H9 (cell line): ENCODE results near the gene TEX2. TPM values are rescaled to one million over a fixed set of nuclear protein-coding genes. Genes with fewer than 3 reads are reported as not detected.

Experiments
- DNase-seq: peaks from one replicate; pipeline ENCODE4 v3.0.0-alpha.2; 2017
- H2AFZ ChIP-seq: one replicate; pipeline ENCODE4 v1.6.1; 2013; ENCODE audit warnings: mild to moderate bottlenecking, low read length, control low read depth, moderate library complexity
- H2AK5ac ChIP-seq: 2 replicates; pipeline ENCODE4 v1.6.1; 2013; ENCODE audit warnings: low read length, control low read depth, mixed read lengths; ENCODE audit not compliant: insufficient read length
- H2BK120ac ChIP-seq: one replicate; pipeline ENCODE4 v1.6.1; 2013; ENCODE audit warnings: low read depth, mild to moderate bottlenecking, low read length, control low read depth, inconsistent platforms; ENCODE audit not compliant: poor library complexity, severe bottlenecking
- H2BK12ac ChIP-seq: 2 replicates; pipeline ENCODE4 v1.6.1; 2013; ENCODE audit warnings: low read length, control low read depth, mixed read lengths, low read depth; ENCODE audit not compliant: insufficient read length
- H2BK15ac ChIP-seq: 2 replicates; pipeline ENCODE4 v1.6.1; 2013; ENCODE audit warnings: low read depth, low read length, control low read depth
- H2BK20ac ChIP-seq: one replicate; pipeline ENCODE4 v1.6.1; 2013; ENCODE audit warnings: low read depth, mild to moderate bottlenecking, low read length, control low read depth, inconsistent platforms; ENCODE audit not compliant: poor library complexity, severe bottlenecking
- H2BK5ac ChIP-seq: 2 replicates; pipeline ENCODE4 v1.6.1; 2013; ENCODE audit warnings: low read length, control low read depth, mixed read lengths; ENCODE audit not compliant: insufficient read length
- H3K14ac ChIP-seq: 2 replicates; pipeline ENCODE4 v1.6.1; 2013; ENCODE audit warnings: low read length, control low read depth; ENCODE audit not compliant: insufficient read depth
- H3K18ac ChIP-seq: 2 replicates; pipeline ENCODE4 v1.6.1; 2013; ENCODE audit warnings: low read depth, mild to moderate bottlenecking, mixed read lengths, low read length, control low read depth; ENCODE audit not compliant: insufficient read length
- H3K23ac ChIP-seq: 2 replicates; pipeline ENCODE4 v1.6.1; 2013; ENCODE audit warnings: low read length, control low read depth, mixed read lengths, low read depth; ENCODE audit not compliant: insufficient read length
- H3K23me2 ChIP-seq: 2 replicates; pipeline ENCODE4 v1.6.1; 2013; ENCODE audit warnings: low read depth, mild to moderate bottlenecking, mixed read lengths, low read length, control low read depth; ENCODE audit not compliant: insufficient read length, poor library complexity, severe bottlenecking
- H3K27ac ChIP-seq: 2 replicates; pipeline ENCODE4 v1.5.1; 2013; ENCODE audit warnings: low read length, control low read depth, mixed read lengths, low read depth; ENCODE audit not compliant: insufficient read length
- H3K27me3 ChIP-seq: 2 replicates; pipeline ENCODE4 v1.6.1; 2013; ENCODE audit warnings: low read length, control low read depth, inconsistent platforms; ENCODE audit not compliant: insufficient read depth
- H3K4ac ChIP-seq: 2 replicates; pipeline ENCODE4 v1.6.1; 2013; ENCODE audit warnings: low read depth, mild to moderate bottlenecking, control low read depth, inconsistent platforms, low read length, moderate library complexity
- H3K4me1 ChIP-seq: 2 replicates; pipeline ENCODE4 v1.6.1; 2013; ENCODE audit warnings: low read length, control low read depth, inconsistent platforms; ENCODE audit not compliant: insufficient read depth
- H3K4me2 ChIP-seq: 2 replicates; pipeline ENCODE4 v1.6.1; 2013; ENCODE audit warnings: low read length, control low read depth, mixed read lengths; ENCODE audit not compliant: insufficient read length, insufficient read depth
- H3K56ac ChIP-seq: 2 replicates; pipeline ENCODE4 v1.6.1; 2013; ENCODE audit warnings: low read depth, mild to moderate bottlenecking, mixed read lengths, low read length, control low read depth; ENCODE audit not compliant: insufficient read length
- H3K79me1 ChIP-seq: 2 replicates; pipeline ENCODE4 v1.6.1; 2013; ENCODE audit warnings: low read depth, mild to moderate bottlenecking, moderate library complexity, low read length, control low read depth, inconsistent platforms; ENCODE audit not compliant: insufficient read depth, poor library complexity, severe bottlenecking
- H3K79me2 ChIP-seq: 2 replicates; pipeline ENCODE4 v1.6.1; 2013; ENCODE audit warnings: low read length, control low read depth, inconsistent platforms; ENCODE audit not compliant: insufficient read depth
- H3K9ac ChIP-seq: 2 replicates; pipeline ENCODE4 v1.6.1; 2013; ENCODE audit warnings: low read length, control low read depth, mixed read lengths; ENCODE audit not compliant: insufficient read length; ENCODE audit errors: extremely low read depth
- H3K9me3 ChIP-seq: one replicate; pipeline ENCODE4 v1.6.1; 2013; ENCODE audit warnings: low read depth, low read length, inconsistent platforms; ENCODE audit not compliant: control insufficient read depth
- H3T11ph ChIP-seq: one replicate; pipeline ENCODE4 v1.6.1; 2013; ENCODE audit warnings: mild to moderate bottlenecking, low read length, control low read depth, inconsistent platforms
- H4K20me1 ChIP-seq: one replicate; pipeline ENCODE4 v1.6.1; 2013; ENCODE audit not compliant: control insufficient read depth, insufficient read length, insufficient read depth
- H4K5ac ChIP-seq: 2 replicates; pipeline ENCODE4 v1.6.1; 2013; ENCODE audit warnings: low read depth, mild to moderate bottlenecking, mixed read lengths, low read length, control low read depth; ENCODE audit not compliant: insufficient read length
- H4K8ac ChIP-seq: replicated peaks from 2 replicates; pipeline ENCODE4 v1.6.1; 2013; ENCODE audit warnings: low read length, control low read depth, mixed read lengths, low read depth; ENCODE audit not compliant: insufficient read length
- H4K91ac ChIP-seq: 2 replicates; pipeline ENCODE4 v1.6.1; 2013; ENCODE audit warnings: low read depth, mild to moderate bottlenecking, moderate library complexity, mixed read lengths, low read length, control low read depth; ENCODE audit not compliant: insufficient read length
- H3K27ac Mint-ChIP-seq, 3 experiments: 2 replicates in 2 of 3; 3 replicates in 1 of 3; pipeline ENCODE4 v1.8.0; 2020 to 2021; ENCODE audit warnings: mixed read lengths in 3 of 3, mild to moderate bottlenecking in 1 of 3, moderate library complexity in 1 of 3
- H3K27me3 Mint-ChIP-seq: 2 replicates; pipeline ENCODE4 v1.8.0; 2021; ENCODE audit warnings: low read depth, mild to moderate bottlenecking, moderate library complexity, mixed read lengths
- H3K36me3 Mint-ChIP-seq, 3 experiments: 2 replicates in 2 of 3; 3 replicates in 1 of 3; pipeline ENCODE4 v1.8.0; 2020 to 2021; ENCODE audit warnings: low read depth in 3 of 3, mixed read lengths in 3 of 3; ENCODE audit not compliant: insufficient read depth in 1 of 3
- H3K4me1 Mint-ChIP-seq, 2 experiments: 2 replicates each; pipeline ENCODE4 v1.8.0; 2020; ENCODE audit warnings: mixed read lengths in 2 of 2
- H3K4me3 Mint-ChIP-seq, 2 experiments: 2 replicates in 1 of 2; 3 replicates in 1 of 2; pipeline ENCODE4 v1.8.0; 2020 to 2021; ENCODE audit warnings: mild to moderate bottlenecking in 2 of 2, mixed read lengths in 2 of 2, moderate library complexity in 1 of 2
- H3K9me3 Mint-ChIP-seq, 2 experiments: 2 replicates in 1 of 2; 3 replicates in 1 of 2; pipeline ENCODE4 v1.8.0; 2020; ENCODE audit warnings: mild to moderate bottlenecking in 2 of 2, mixed read lengths in 2 of 2, moderate library complexity in 1 of 2
- CTCF ChIP-seq: fragments of 200-600 bp; sonication (generic); conservative IDR thresholded peaks from 3 replicates; pipeline ENCODE4 v1.8.0; 2021; ENCODE audit warnings: antibody characterized with exemption, mild to moderate bottlenecking
- WGBS: extraction: QIAGEN DNeasy Blood & Tissue Kit; methylation state at CpG from one replicate; pipeline ENCODE4 v1.1.7; 2013; ENCODE audit warnings: missing lambda C conversion rate, low lambda C conversion rate, mixed read lengths; ENCODE audit not compliant: insufficient read length; ENCODE audit errors: extremely low coverage; 5-methylcytosine and 5-hydroxymethylcytosine counted together
- total RNA-seq: library from RNA; stranded (reverse); gene quantifications from 2 replicates; pipeline ENCODE4 v1.2.1, GENCODE V29; 2021

The TEX2 gene
- total RNA-seq, 1 experiment from 2014 or later, result 12.2 TPM

- Histone ChIP-seq H3K9ac (no peak overlapping the region), H3K27ac (no peak overlapping the region), H3T11ph (no peak overlapping the region), H3K79me2 (no peaks in the 10 kb centered on the region), H3K27me3 (no peaks in the 10 kb centered on the region), H2BK15ac (no peak overlapping the region), H3K56ac (no peak overlapping the region), H3K9me3 (no peaks in the 10 kb centered on the region), H3K14ac (no peak overlapping the region), H4K20me1 (no peaks in the 10 kb centered on the region), H3K4me2 (no peak overlapping the region), H2AFZ (no peak overlapping the region), H4K8ac (no peak overlapping the region), H3K4me1 (no peaks in the 10 kb centered on the region; the same call in 1 of the 2 replicates), H2BK12ac (no peak overlapping the region), H2AK5ac (no peak overlapping the region), H4K91ac (no peak overlapping the region), H2BK5ac (no peak overlapping the region), H3K23me2 (no peaks in the 10 kb centered on the region), H2BK20ac (no peak overlapping the region), H3K4ac (no peak overlapping the region), H3K23ac (no peak overlapping the region), H3K18ac (no peak overlapping the region), H3K79me1 (no peaks in the 10 kb centered on the region), H4K5ac (no peak overlapping the region), H2BK120ac (no peak overlapping the region)
- H3K4me1 Mint-ChIP-seq, result peaks cover 7 to 13% of the 10 kb centered on the region in 2 experiments
- no CpG with 5 or more reads among the region's 5 CpGs for WGBS
- no peak for TF ChIP-seq CTCF
- H3K4me3 Mint-ChIP-seq, result no peak overlapping the region
- no peaks in the 10 kb centered on the region for H3K36me3 Mint-ChIP-seq
- no peaks in the 10 kb centered on the region for H3K9me3 Mint-ChIP-seq
- H3K27me3 Mint-ChIP-seq, result no peaks in the 10 kb centered on the region
- H3K27ac Mint-ChIP-seq, result no peak overlapping the region
- DNase-seq, result no peak
Measured at GRCh38 chr17:64107500-64108236, 155.4 kb downstream of the TEX2 start.
